Nephron progenitor cell (in vitro differentiated cells): ENCODE measurements around the gene XYLB.
"Not testable (repeated sequence)": the region's sequence is repeated elsewhere in the genome, so short reads cannot be mapped to it uniquely, and the experiment has no call there.

Experiments used
- DNase-seq: peaks from one replicate; pipeline ENCODE4 v3.0.0; 2021
- H3K27ac Mint-ChIP-seq: 2 replicates; pipeline ENCODE4 v1.8.0; 2021; ENCODE audit warnings: mild to moderate bottlenecking, moderate library complexity, mixed read lengths
- H3K27me3 Mint-ChIP-seq: 2 replicates; pipeline ENCODE4 v1.8.0; 2021; ENCODE audit warnings: mild to moderate bottlenecking, low read depth, mixed read lengths; ENCODE audit not compliant: poor library complexity
- H3K36me3 Mint-ChIP-seq: 2 replicates; pipeline ENCODE4 v1.8.0; 2021; ENCODE audit warnings: low read depth, mixed read lengths
- H3K4me1 Mint-ChIP-seq: 2 replicates; pipeline ENCODE4 v1.8.0; 2021; ENCODE audit warnings: mixed read lengths
- H3K4me3 Mint-ChIP-seq: 2 replicates; pipeline ENCODE4 v1.8.0; 2021; ENCODE audit warnings: mild to moderate bottlenecking, moderate library complexity, mixed read lengths
- H3K9me3 Mint-ChIP-seq: 2 replicates; pipeline ENCODE4 v1.8.0; 2021; ENCODE audit warnings: mild to moderate bottlenecking, moderate library complexity, mixed read lengths
- TF ChIP-seq, protein P1 (sequence below): fragments of 200-600 bp; sonication (generic); IDR thresholded peaks from 2 replicates; pipeline ENCODE4 v1.5.0; 2021; ENCODE audit warnings: antibody characterized with exemption

The XYLB gene

DNA sequence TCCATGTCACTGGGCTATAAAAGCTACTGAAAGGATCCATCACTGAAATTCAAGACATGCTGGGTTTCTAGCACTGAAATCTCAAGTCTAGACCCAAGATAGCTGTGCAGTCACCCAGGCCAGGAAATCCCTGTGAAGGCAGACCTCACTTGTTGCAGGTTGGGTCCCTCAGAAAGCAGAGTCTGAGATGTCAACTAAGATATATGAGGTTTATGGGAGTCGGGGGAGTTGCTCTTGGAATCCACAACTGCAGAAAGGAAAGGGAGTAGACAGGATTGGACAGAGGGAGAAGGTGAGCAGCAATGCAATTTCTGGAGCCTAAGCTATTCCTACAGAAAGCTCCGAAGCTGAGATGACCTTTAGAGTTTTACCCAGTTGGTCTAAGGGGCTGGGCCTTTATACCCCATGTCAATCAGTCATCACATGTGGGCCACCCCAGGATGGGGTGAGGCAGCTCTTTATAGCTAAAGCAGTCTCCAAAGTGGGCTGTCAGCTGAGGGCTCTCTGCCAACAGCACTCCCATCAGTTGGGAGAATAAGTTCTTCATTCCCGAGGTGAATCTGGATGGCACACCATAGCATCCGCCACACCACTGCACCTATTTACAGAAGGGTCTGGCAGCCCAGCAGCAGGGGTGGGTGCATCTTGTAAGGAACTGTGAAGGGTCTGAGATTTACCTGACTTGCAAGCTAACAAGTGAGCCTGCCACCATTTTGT is 54.8 kb downstream of the XYLB start:
- TF ChIP-seq, protein P1, sequence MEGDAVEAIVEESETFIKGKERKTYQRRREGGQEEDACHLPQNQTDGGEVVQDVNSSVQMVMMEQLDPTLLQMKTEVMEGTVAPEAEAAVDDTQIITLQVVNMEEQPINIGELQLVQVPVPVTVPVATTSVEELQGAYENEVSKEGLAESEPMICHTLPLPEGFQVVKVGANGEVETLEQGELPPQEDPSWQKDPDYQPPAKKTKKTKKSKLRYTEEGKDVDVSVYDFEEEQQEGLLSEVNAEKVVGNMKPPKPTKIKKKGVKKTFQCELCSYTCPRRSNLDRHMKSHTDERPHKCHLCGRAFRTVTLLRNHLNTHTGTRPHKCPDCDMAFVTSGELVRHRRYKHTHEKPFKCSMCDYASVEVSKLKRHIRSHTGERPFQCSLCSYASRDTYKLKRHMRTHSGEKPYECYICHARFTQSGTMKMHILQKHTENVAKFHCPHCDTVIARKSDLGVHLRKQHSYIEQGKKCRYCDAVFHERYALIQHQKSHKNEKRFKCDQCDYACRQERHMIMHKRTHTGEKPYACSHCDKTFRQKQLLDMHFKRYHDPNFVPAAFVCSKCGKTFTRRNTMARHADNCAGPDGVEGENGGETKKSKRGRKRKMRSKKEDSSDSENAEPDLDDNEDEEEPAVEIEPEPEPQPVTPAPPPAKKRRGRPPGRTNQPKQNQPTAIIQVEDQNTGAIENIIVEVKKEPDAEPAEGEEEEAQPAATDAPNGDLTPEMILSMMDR: no peak
- peaks cover 69% of the 10 kb centered on the region for H3K36me3 Mint-ChIP-seq
- H3K4me3 Mint-ChIP-seq: no peak overlapping the region
- H3K9me3 Mint-ChIP-seq: peaks cover 27% of the 10 kb centered on the region
- no peak for DNase-seq
- no peak overlapping the region for H3K27ac Mint-ChIP-seq
- peaks cover 9% of the 10 kb centered on the region for H3K27me3 Mint-ChIP-seq
- H3K4me1 Mint-ChIP-seq: peaks cover 3% of the 10 kb centered on the region

DNA sequence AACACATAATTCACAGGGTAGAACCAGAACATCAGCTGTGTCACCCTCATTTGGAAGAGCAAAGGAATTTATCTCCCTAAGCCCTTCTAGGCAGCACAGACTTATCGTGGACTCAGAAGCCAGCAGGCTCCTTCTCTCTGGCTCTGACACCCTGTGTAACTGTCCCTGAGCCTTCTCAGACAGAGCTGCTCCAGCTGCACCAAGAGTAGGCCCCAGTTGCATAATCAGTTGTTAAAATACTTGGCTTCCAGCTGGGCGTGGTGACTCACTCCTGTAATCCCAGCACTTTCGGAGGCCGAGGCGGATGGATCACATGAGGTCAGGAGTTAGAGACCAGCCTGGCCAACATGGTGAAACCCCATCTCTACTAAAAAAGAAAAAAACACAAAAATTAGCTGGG is 57.7 kb downstream of the XYLB start:
- TF ChIP-seq, protein P1: no peak
- no peak for DNase-seq
- H3K4me3 Mint-ChIP-seq: no peak overlapping the region
- H3K27ac Mint-ChIP-seq: no peak overlapping the region
- H3K27me3 Mint-ChIP-seq: peaks cover 9% of the 10 kb centered on the region
- peaks cover 3% of the 10 kb centered on the region for H3K4me1 Mint-ChIP-seq
- peaks cover 60% of the 10 kb centered on the region for H3K36me3 Mint-ChIP-seq
- H3K9me3 Mint-ChIP-seq: peaks cover 32% of the 10 kb centered on the region

DNA sequence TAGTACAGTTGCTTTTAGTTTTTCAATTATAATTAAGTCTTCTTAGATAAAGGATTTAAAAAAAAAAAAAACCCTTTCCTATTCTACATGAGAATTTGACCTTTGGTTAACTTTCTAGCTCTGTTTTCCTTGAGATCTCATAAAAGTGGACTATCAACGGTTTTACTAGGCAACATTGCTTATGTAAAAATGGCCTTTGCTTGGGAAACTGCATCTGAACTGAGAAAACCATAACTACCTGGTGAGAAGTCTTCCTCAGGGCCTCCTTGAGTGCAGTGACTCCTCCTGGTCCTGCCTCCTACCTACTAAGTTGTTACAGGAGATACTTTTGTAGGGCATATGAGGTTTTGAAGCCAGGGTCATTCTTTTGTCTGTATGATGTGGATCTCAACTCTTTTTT is 65.0 kb downstream of the XYLB start:
- peaks cover 22% of the 10 kb centered on the region for H3K9me3 Mint-ChIP-seq
- no peaks in the 10 kb centered on the region for H3K4me1 Mint-ChIP-seq
- no peak overlapping the region for H3K27ac Mint-ChIP-seq
- no peak for DNase-seq
- no peak overlapping the region for H3K4me3 Mint-ChIP-seq
- peaks cover 4% of the 10 kb centered on the region for H3K27me3 Mint-ChIP-seq
- TF ChIP-seq, protein P1: no peak
- no peaks in the 10 kb centered on the region for H3K36me3 Mint-ChIP-seq

GRCh38 chr3:38420758-38421157 is 74.2 kb downstream of the XYLB start:
- DNase-seq, H3K27ac Mint-ChIP-seq, H3K36me3 Mint-ChIP-seq, H3K4me1 Mint-ChIP-seq, H3K4me3 Mint-ChIP-seq, H3K27me3 Mint-ChIP-seq, H3K9me3 Mint-ChIP-seq: not testable (repeated sequence)

GRCh38 chr3:38421679-38422336 is 75.2 kb downstream of the XYLB start:
- TF ChIP-seq, protein P1: no peak
- peaks cover 9% of the 10 kb centered on the region for H3K27me3 Mint-ChIP-seq
- no peaks in the 10 kb centered on the region for H3K9me3 Mint-ChIP-seq
- H3K36me3 Mint-ChIP-seq: no peaks in the 10 kb centered on the region
- no peak for DNase-seq
- no peaks in the 10 kb centered on the region for H3K4me1 Mint-ChIP-seq
- no peak overlapping the region for H3K27ac Mint-ChIP-seq
- H3K4me3 Mint-ChIP-seq: no peak overlapping the region

DNA sequence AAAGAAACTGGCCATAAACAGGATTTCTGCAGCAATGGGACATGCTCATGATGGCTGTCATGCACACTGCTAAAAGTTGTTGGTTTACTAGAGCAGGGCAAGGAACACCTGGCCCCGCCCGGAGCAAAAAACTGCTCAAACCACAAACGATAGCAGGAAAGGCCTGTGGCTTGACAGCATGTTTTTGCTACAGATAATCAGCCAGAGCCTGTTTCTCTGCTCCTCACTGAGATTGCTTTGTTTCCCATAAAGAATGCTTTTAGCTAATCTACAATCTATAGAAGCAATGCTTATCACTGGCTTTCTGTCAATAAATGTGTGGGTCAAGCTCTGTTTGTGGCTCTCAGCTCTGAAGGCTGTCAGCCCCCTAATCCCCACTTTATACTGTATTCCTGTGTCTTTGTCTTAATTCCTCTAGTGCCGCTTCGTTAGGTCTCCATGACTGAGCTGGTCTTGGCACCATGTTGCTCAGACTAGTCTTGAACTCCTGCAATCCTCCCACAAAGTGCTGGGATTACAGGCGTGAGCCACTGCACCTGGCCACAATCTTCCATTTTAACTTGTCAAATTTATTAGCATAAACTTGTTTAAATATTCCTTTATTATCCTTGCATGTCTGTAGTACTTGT is 80.3 kb downstream of the XYLB start:
- not testable (repeated sequence) for H3K4me3 Mint-ChIP-seq

DNA sequence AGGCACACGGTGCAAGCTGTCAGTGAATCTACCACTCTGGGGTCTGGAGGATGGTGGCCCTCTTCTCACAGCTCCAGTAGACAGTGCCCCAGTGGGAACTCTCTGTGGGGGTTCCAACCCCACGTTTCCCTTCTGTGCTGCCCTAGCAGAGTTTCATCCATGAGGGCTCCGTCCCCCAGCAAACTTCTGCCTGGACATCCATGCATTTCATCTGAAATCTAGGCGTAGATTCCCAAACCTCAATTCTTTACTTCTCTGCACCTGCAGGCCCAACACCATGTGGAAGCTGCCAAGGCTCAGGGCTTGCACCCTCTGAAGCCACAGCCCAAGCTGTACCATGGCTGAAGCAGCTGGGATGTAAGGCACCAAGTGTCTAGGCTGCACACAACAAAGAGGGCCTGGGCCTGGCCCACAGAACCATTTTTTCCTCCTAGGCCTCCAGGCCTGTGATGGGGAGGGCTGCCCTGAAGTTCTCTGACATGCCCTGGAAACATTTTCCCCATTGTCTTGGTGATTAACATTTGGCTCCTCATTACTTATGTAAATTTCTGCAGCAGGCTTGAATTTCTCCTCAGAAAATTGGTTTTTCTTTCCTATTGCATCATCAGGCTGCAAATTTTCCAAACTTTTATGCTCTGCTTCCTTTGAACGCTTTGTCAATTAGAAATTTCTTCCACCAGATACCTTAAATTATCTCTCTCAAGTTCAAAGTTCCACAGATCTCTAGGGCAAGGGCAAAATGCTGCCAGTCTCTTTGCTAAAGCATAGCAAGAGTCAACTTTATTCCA is 86.5 kb downstream of the XYLB start:
- not testable (repeated sequence) for H3K27ac Mint-ChIP-seq, H3K4me1 Mint-ChIP-seq, DNase-seq, H3K4me3 Mint-ChIP-seq
- peaks cover 82% of the 10 kb centered on the region for H3K9me3 Mint-ChIP-seq
- H3K27me3 Mint-ChIP-seq: peaks cover 12% of the 10 kb centered on the region
- peaks cover 28% of the 10 kb centered on the region for H3K36me3 Mint-ChIP-seq

More for the DNA sequence above, 80.3 kb downstream of the XYLB start:
- not testable (repeated sequence) for DNase-seq, H3K36me3 Mint-ChIP-seq, H3K27ac Mint-ChIP-seq, H3K4me1 Mint-ChIP-seq
- Mint-ChIP-seq H3K27me3 (peaks cover 13% of the 10 kb centered on the region), H3K9me3 (peaks cover 24% of the 10 kb centered on the region)

- H3K27me3 Mint-ChIP-seq: peaks cover 11% of the 10 kb centered on the region
- not testable (repeated sequence) for DNase-seq, H3K4me1 Mint-ChIP-seq, H3K27ac Mint-ChIP-seq, H3K4me3 Mint-ChIP-seq
- H3K36me3 Mint-ChIP-seq: peaks cover 28% of the 10 kb centered on the region
- H3K9me3 Mint-ChIP-seq: peaks cover 87% of the 10 kb centered on the region
These were observed 87.1 kb downstream of the XYLB start for GRCh38 chr3:38433661-38434060.

DNA sequence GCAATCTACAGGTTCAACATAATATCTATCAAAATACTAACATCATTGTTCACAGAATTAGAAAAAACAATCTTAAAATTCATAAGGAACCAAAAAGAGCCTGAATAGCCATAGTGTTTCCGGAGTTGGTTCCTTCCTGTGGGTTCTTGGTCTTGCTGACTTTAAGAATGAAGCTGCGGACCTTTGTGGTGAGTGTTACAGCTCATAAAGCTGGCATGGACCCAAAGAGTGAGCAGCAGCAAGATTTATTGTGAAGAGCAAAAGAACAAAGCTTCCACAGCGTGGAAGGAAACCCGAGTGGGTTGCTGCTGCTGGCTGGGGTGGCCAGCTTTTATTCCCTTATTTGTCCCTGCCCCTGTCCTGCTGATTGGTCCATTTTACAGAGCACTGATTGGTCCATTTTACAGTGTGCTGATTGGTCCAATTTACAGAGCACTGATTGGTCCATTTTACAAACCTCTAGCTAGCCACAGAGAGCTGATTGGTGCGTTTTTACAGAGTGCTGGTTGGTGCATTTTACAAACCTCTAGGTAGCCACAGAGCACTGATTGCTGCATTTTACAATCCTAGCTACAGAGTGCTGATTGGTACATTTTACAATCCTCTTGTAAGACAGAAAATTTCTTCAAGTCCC is 92.0 kb downstream of the XYLB start:
- not testable (repeated sequence) for H3K4me1 Mint-ChIP-seq, H3K36me3 Mint-ChIP-seq, H3K4me3 Mint-ChIP-seq, H3K27me3 Mint-ChIP-seq, H3K27ac Mint-ChIP-seq, DNase-seq
- peaks cover 69% of the 10 kb centered on the region for H3K9me3 Mint-ChIP-seq
